ENCODE measurements around the gene TASOR2.

GRCh38 chr10:5647507-5648240, 37.0 kb upstream of the TASOR2 start:
- TF ChIP-seq CTCF (IDR thresholded peaks at IDR 0.05; ENCODE audit: low read depth, low read length) (no peak), EZH2phosphoT487 (IDR thresholded peaks at IDR 0.05; ENCODE audit: low read depth) (no peak)
